ENCODE measurements around the gene SORCS2. TPM values are rescaled to one million over a fixed set of nuclear protein-coding genes. Genes with fewer than 3 reads are reported as not detected.

SORCS2 gene
- total RNA-seq, 4 donors from 2014 or later = 0.07 to 1.2 (median 0.11) TPM

DNA sequence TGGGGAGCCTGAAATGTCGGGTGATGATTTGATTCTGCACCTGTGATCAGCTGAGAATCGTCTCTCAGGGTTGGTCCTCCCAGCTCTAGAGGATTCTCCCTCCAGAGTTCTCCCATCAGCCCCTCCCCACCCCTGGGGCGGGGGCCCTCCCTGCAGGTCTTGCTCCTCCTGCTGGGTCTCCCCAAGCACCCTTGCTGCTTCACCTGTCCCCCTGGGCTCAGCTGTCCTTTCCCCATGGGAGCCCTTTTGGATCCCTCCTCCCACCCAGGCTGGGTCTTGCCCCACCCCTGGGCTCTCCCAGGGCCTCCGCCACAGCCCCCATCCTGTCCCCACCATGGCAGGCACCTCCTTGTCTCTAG is 220.2 kb downstream of the SORCS2 start:
- ATAC-seq = no peak
- no peak for DNase-seq
- TF ChIP-seq, protein P1, sequence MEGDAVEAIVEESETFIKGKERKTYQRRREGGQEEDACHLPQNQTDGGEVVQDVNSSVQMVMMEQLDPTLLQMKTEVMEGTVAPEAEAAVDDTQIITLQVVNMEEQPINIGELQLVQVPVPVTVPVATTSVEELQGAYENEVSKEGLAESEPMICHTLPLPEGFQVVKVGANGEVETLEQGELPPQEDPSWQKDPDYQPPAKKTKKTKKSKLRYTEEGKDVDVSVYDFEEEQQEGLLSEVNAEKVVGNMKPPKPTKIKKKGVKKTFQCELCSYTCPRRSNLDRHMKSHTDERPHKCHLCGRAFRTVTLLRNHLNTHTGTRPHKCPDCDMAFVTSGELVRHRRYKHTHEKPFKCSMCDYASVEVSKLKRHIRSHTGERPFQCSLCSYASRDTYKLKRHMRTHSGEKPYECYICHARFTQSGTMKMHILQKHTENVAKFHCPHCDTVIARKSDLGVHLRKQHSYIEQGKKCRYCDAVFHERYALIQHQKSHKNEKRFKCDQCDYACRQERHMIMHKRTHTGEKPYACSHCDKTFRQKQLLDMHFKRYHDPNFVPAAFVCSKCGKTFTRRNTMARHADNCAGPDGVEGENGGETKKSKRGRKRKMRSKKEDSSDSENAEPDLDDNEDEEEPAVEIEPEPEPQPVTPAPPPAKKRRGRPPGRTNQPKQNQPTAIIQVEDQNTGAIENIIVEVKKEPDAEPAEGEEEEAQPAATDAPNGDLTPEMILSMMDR (IDR thresholded peaks at IDR 0.05 in 4 of 5, conservative IDR thresholded peaks at IDR 0.05 in 1 of 5) = no peak
- TF ChIP-seq POLR2A (IDR thresholded peaks at IDR 0.05) = no peak
- H3K9me3 ChIP-seq = no peaks in the 10 kb centered on the region
- H3K4me1 ChIP-seq = no peaks in the 10 kb centered on the region
- H3K4me3 ChIP-seq = no peak overlapping the region
- in situ Hi-C loops (cut with MboI; ENCODE audit: low sequenced_read_pairs in 4 of 4) (no loop called here), intact Hi-C loops (cut with DNase I; ENCODE audit: low total_unique reads) (no loop called here)
- H3K27me3 ChIP-seq = peaks cover 0 to 4% (median 0%) of the 10 kb centered on the region in 3 donors
- H3K36me3 ChIP-seq = no peaks in the 10 kb centered on the region
- H3K27ac ChIP-seq = no peak overlapping the region

DNA sequence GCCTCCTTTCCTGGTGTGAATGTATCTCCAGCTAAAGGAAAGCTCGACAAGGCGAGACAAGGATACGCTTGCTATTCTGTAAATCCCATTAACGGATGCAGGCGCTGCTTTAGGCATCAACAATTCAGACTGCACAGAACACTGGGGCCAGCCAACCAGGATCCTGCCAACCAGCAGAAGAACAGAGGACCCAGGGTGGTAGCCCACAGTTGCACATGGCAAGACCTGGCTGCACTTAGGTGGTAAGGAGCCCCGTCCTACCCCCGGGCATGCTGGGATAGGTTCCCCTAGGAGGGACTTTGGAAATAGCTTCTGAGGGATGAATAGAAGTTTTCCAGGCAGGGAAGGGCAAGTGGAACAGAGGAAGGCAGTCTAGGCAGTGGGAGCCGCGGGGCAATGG is 221.7 kb downstream of the SORCS2 start:
- in situ Hi-C loops (cut with MboI; ENCODE audit: low sequenced_read_pairs in 4 of 4) (no loop called here), intact Hi-C loops (cut with DNase I; ENCODE audit: low total_unique reads) (no loop called here)
- Histone ChIP-seq H3K36me3 (no peaks in the 10 kb centered on the region), H3K9me3 (no peaks in the 10 kb centered on the region), H3K4me3 (no peak overlapping the region), H3K27ac (no peak overlapping the region), H3K4me1 (no peaks in the 10 kb centered on the region), H3K27me3 (peaks cover 0 to 4% (median 0%) of the 10 kb centered on the region in 3 donors)
- DNase-seq (no peak), ATAC-seq (no peak)
- TF ChIP-seq POLR2A (IDR thresholded peaks at IDR 0.05) = no peak
- TF ChIP-seq, protein P1 (IDR thresholded peaks at IDR 0.05 in 4 of 5, conservative IDR thresholded peaks at IDR 0.05 in 1 of 5) = no peak

DNA sequence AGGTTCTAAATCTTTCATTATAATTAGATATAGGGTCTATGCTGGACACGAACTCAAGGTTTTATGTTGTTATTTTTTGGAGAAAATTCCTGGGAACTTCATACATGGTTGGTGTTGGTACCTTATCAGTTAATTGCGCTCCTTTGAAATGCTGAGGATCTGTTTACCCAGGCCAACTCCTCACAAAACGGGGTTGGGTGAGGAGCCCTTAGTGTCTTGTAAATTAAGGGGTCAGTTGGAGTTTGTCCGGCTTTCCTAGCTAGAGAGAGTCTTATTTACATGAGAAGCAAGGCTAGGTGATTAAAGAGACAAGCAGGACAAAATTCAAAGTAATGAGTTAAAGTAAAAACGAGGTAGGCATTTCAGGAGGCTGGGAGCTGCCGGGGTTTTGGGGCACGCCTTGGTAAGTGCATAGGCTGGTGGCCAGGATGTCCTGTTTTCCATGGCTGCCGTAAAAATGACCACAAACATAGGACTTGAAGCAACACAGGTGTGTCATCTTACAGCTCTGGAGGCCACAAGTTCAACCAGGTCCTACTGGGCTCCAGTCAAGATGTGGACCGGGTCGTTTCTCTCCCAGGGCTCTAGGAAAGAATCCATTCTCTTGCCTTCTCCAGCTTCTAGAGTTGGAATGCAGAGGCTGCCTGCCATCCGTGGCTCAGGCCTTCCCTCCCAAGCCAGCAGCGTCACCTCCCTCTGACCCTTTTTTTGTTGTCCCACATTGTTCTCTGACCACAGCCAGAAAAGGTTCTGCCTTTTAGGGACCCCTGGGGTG is 222.6 kb downstream of the SORCS2 start:
- Histone ChIP-seq H3K27me3 (peaks cover 0 to 4% (median 0%) of the 10 kb centered on the region in 3 donors), H3K36me3 (no peaks in the 10 kb centered on the region), H3K4me1 (no peaks in the 10 kb centered on the region), H3K4me3 (no peak overlapping the region), H3K9me3 (no peaks in the 10 kb centered on the region), H3K27ac (no peak overlapping the region)
- in situ Hi-C loops (cut with MboI; ENCODE audit: low sequenced_read_pairs in 4 of 4) = no loop called here
- intact Hi-C loops (cut with DNase I; ENCODE audit: low total_unique reads) = no loop called here
- no peak for DNase-seq
- no peak for TF ChIP-seq POLR2A (IDR thresholded peaks at IDR 0.05)
- TF ChIP-seq, protein P1 (IDR thresholded peaks at IDR 0.05 in 4 of 5, conservative IDR thresholded peaks at IDR 0.05 in 1 of 5) = no peak
- no peak for ATAC-seq

DNA sequence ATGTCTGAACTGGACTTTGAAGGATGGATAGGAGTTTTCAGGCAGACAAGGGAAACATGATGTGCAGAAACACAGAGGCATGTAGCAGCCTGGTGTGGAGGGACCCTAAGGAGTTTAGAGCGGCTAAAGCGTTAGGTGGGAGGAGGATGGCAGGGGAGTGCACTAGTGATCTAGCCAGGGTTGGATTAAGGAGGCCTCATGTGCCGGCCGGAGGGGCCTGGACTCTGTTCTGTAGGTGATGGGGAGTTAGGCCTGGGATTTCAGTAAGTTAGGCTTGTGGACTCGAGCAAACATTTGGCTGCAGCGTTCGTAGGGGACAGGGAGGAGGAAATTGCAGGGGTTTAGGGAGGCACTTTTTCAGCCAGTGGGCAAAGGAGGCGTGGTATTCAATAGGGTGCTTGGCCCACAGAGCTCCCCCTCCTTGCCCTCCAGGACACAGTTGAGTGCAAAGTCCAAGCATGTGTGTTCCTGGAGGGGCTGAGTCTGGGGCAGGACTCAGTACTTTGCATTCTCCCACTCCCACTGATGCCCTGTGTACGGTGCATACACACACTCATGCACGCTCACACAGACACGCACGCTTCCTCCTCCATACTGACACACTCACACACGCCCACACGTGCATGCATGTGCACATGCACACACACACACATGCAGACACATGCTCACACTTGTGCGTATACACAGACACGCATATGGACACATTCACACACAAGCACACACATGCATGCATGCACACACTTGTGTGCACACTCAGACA is 223.8 kb downstream of the SORCS2 start:
- no peak overlapping the region for H3K4me3 ChIP-seq
- no peaks in the 10 kb centered on the region for H3K36me3 ChIP-seq
- in situ Hi-C loops (cut with MboI; ENCODE audit: low sequenced_read_pairs in 4 of 4) = no loop called here
- H3K4me1 ChIP-seq = no peaks in the 10 kb centered on the region
- H3K27me3 ChIP-seq = peaks cover 0 to 4% (median 0%) of the 10 kb centered on the region in 3 donors
- no peaks in the 10 kb centered on the region for H3K9me3 ChIP-seq
- ATAC-seq (no peak), DNase-seq (no peak)
- intact Hi-C loops (cut with DNase I; ENCODE audit: low total_unique reads) = no loop called here
- TF ChIP-seq, protein P1 (IDR thresholded peaks at IDR 0.05 in 4 of 5, conservative IDR thresholded peaks at IDR 0.05 in 1 of 5) = no peak
- TF ChIP-seq POLR2A (IDR thresholded peaks at IDR 0.05) = no peak
- H3K27ac ChIP-seq = no peak overlapping the region

Measured in gastrocnemius medialis (tissue), 4 donors.